Adrenal gland (tissue), 12 donors: Measurements from ENCODE around the gene CXCR6. TPM values are rescaled to one million over a fixed set of nuclear protein-coding genes. Genes with fewer than 3 reads are reported as not detected.
"Not testable (repeated sequence)": the region's sequence is repeated elsewhere in the genome, so short reads cannot be mapped to it uniquely, and the experiment has no call there.

ENCODE experiments used
- DNase-seq, 7 donors: peaks; one replicate each; pipeline ENCODE4 v3.0.0-alpha.2; 2019 to 2020
- H3K27ac ChIP-seq, 5 donors: fragments of 200-600 bp; sonication (generic) in 4 of 5; 1 replicate in 3 of 5; 2 replicates in 2 of 5; pipeline versions ENCODE4 v1.5.1 to v1.8.0; 2016 to 2020; ENCODE audit warnings: mild to moderate bottlenecking in 1 of 5
- H3K27me3 ChIP-seq: fragments of 200-600 bp; 2 replicates; pipeline ENCODE4 v1.8.0; 2021
- H3K36me3 ChIP-seq, 2 donors: fragments of 200-600 bp; replicated peaks in 1 of 2; 1 replicate in 1 of 2; 2 replicates in 1 of 2; pipeline versions ENCODE4 v1.5.1 to v1.8.0; 2018 to 2022
- H3K4me1 ChIP-seq, 2 donors: fragments of 200-600 bp; replicated peaks in 1 of 2; 1 replicate in 1 of 2; 2 replicates in 1 of 2; pipeline versions ENCODE4 v1.5.1 to v1.8.0; 2018 to 2021
- H3K4me3 ChIP-seq, 4 donors: fragments of 200-600 bp; sonication (generic) in 3 of 4; one replicate each; pipeline ENCODE4 v1.5.1; 2016 to 2018
- H3K9me3 ChIP-seq, 3 donors: fragments of 200-600 bp; sonication (generic) in 1 of 3; replicated peaks in 1 of 3; 1 replicate in 2 of 3; 2 replicates in 1 of 3; pipeline versions ENCODE4 v1.5.1 to v1.8.0; 2016 to 2021
- CTCF ChIP-seq, 6 experiments: fragments of 450-650 bp in 4 of 6; fragments of 200-600 bp in 2 of 6; sonication (generic) in 1 of 6; IDR thresholded peaks; 1 replicate in 5 of 6; 2 replicates in 1 of 6; pipeline versions ENCODE4 v1.5.1 to v1.8.0; 2016 to 2021; ENCODE audit warnings: antibody characterized with exemption in 6 of 6, mild to moderate bottlenecking in 2 of 6, moderate library complexity in 1 of 6
- POLR2A ChIP-seq, 2 donors: fragments of 450-650 bp; IDR thresholded peaks; one replicate each; pipeline ENCODE4 v1.6.1; 2017; ENCODE audit warnings: antibody characterized with exemption in 2 of 2, mild to moderate bottlenecking in 2 of 2, moderate library complexity in 1 of 2
- WGBS, 4 donors: extraction: QIAGEN DNeasy Blood & Tissue Kit in 2 of 4; methylation state at CpG; one replicate each; pipeline versions ENCODE4 v1.1.5 to v1.1.7; 2013 to 2017; 5-methylcytosine and 5-hydroxymethylcytosine counted together
- intact Hi-C, 2 donors: fragments of 100-400 bp; cut with DNase I; formaldehyde crosslinking; loops; one replicate each; pipeline versions ENCODE4 v1.14.1 to v1.15.0; 2022 to 2023
- polyA plus RNA-seq, 3 donors: library from polyadenylated mRNA; stranded (reverse); fragments of 200-250 nt in 2 of 3; fragments of 350-450 nt in 1 of 3; fragmentation: Illumina TruSeq in 1 of 3; extraction: RNeasy Lipid Tissue Mini Kit (QIAGEN cat#74804) in 1 of 3; gene quantifications; one replicate each; pipeline ENCODE4 v1.2.3, GENCODE V29; 2013 to 2014
- total RNA-seq, 9 donors: library from RNA; depleted of rRNA in 4 of 9; stranded (reverse); fragments of >200 nt in 4 of 9; fragments of 120-200 nt in 1 of 9; fragmentation: NEBNext Ultra II Directional in 1 of 9; extraction: Animal tissue kit (Norgen Biotek cat#: 25700) in 1 of 9; gene quantifications; one replicate each; pipeline versions ENCODE4 v1.1.0 to v1.2.4, GENCODE V29; 2013 to 2023
- donor health status: healthy with polysubstance abuse.
- donor health status: Bipolar disorder and iron deficiency.
- donor health status: DM: yes; HTN: yes; CAD: no.
- donor health status: DM: no; HTN: no; CAD: no.
- donor health status: DM: no; HTN: no; CAD: no.
- donor health status: DM: yes; HTN: yes; CAD: no.

The CXCR6 gene
- total and polyA plus RNA-seq, 12 donors: 0.28 to 2.9 (median 0.54) TPM; not detected in 1

- Histone ChIP-seq H3K27ac (peak overlapping the region in 2 of 5 donors; percentile 5 to 25), H3K27me3 (no peaks in the 10 kb centered on the region), H3K9me3 (no peaks in the 10 kb centered on the region), H3K4me3 (no peak overlapping the region), H3K36me3 (no peaks in the 10 kb centered on the region), H3K4me1 (peaks cover 4 to 55% of the 10 kb centered on the region in 2 donors)
- no peak for TF ChIP-seq CTCF (IDR thresholded peaks at IDR 0.05)
- TF ChIP-seq POLR2A (IDR thresholded peaks at IDR 0.05): no peak
- intact Hi-C loops: no loop called here
- no peak for DNase-seq
- 79 to 85% (median 82%) methylated on average over 3 of the region's 3 CpGs for WGBS, 4 donors
These were observed 50.3 kb downstream of the CXCR6 start for GRCh38 chr3:45993421-45994027.

- no peak for TF ChIP-seq POLR2A (IDR thresholded peaks at IDR 0.05)
- TF ChIP-seq CTCF (IDR thresholded peaks at IDR 0.05): no peak
- Histone ChIP-seq H3K36me3 (no peaks in the 10 kb centered on the region), H3K4me3 (peak overlapping the region in 3 of 4 donors; percentile 82 to 99 (median 95)), H3K9me3 (no peaks in the 10 kb centered on the region), H3K27ac (peak overlapping the region in 4 of 5 donors; percentile 77 to 96 (median 88)), H3K27me3 (no peaks in the 10 kb centered on the region), H3K4me1 (peaks cover 4 to 44% of the 10 kb centered on the region in 2 donors)
- WGBS, 4 donors: 9 to 12% (median 11%) methylated on average over 9 to 16 of the region's 16 CpGs
- peak in 2 of 7 donors; percentile 34 for DNase-seq
- intact Hi-C loops: no loop called here
These were observed 51.4 kb downstream of the CXCR6 start for GRCh38 chr3:45994419-45995235.

GRCh38 chr3:45995236-45996192 is 52.2 kb downstream of the CXCR6 start, which contains the start of gene FYCO1:
TSS of gene FYCO1 (minus strand) at chr3:45995824. CDS start at chr3:45984910, 10,914 bp downstream.
- Histone ChIP-seq H3K4me3 (peak within 1 kb of the TSS; percentile 76 to 99 (median 88)), H3K9me3 (no peaks in the 10 kb centered on the region), H3K27ac (peak within 1 kb of the TSS; percentile 69 to 96 (median 87)), H3K36me3 (no peaks in the 10 kb centered on the region), H3K27me3 (no peaks in the 10 kb centered on the region), H3K4me1 (peaks cover 4 to 44% of the 10 kb centered on the region in 2 donors)
- DNase-seq: peak; percentile 91 to 97 (median 95)
- peak in 1 of 2 donors; percentile 82 for TF ChIP-seq POLR2A (IDR thresholded peaks at IDR 0.05)
- TF ChIP-seq CTCF (IDR thresholded peaks at IDR 0.05): no peak
- WGBS, 4 donors: 1 to 4% (median 1%) methylated on average over 13 to 67 of the region's 67 CpGs
- intact Hi-C loops: no loop called here

- H3K27me3 ChIP-seq, DNase-seq, intact Hi-C loops, H3K36me3 ChIP-seq, H3K27ac ChIP-seq, H3K4me3 ChIP-seq, H3K9me3 ChIP-seq: not testable (repeated sequence)
- H3K4me1 ChIP-seq: peaks cover 4 to 29% of the 10 kb centered on the region in 2 donors
- 86 to 90% (median 89%) methylated on average over 19 of the region's 19 CpGs for WGBS, 4 donors
These were observed 54.2 kb downstream of the CXCR6 start for GRCh38 chr3:45997499-45997898.
